Chondrocyte (in vitro differentiated cells): Measurements from ENCODE around the gene ILK. TPM values are rescaled to one million over a fixed set of nuclear protein-coding genes. Genes with fewer than 3 reads are reported as not detected.

Source experiments
- DNase-seq: peaks from one replicate; pipeline ENCODE4 v3.0.0; 2021; ENCODE audit warnings: mixed read lengths, low spot score
- H3K27ac Mint-ChIP-seq: one replicate; pipeline ENCODE4 v1.8.0; 2021; ENCODE audit warnings: mild to moderate bottlenecking, moderate library complexity, mixed read lengths; ENCODE audit not compliant: unreplicated experiment
- H3K27me3 Mint-ChIP-seq: 2 replicates; pipeline ENCODE4 v1.8.0; 2021; ENCODE audit warnings: low read depth, mixed read lengths
- H3K36me3 Mint-ChIP-seq: 2 replicates; pipeline ENCODE4 v1.8.0; 2021; ENCODE audit warnings: low read depth, mixed read lengths
- H3K4me1 Mint-ChIP-seq: 2 replicates; pipeline ENCODE4 v1.8.0; 2021; ENCODE audit warnings: low read depth, mild to moderate bottlenecking, mixed read lengths
- H3K4me3 Mint-ChIP-seq: one replicate; pipeline ENCODE4 v1.8.0; 2021; ENCODE audit warnings: mild to moderate bottlenecking, moderate library complexity, mixed read lengths; ENCODE audit not compliant: unreplicated experiment
- H3K9me3 Mint-ChIP-seq: 2 replicates; pipeline ENCODE4 v1.8.0; 2021; ENCODE audit warnings: low read depth, mixed read lengths
- total RNA-seq: library from RNA; stranded (reverse); gene quantifications from 3 replicates; pipeline ENCODE4 v1.2.1, GENCODE V29; 2021
- TF ChIP-seq, protein P1 (sequence below): fragments of 200-600 bp; sonication (generic); IDR thresholded peaks from 2 replicates; pipeline ENCODE4 v1.5.0; 2021; ENCODE audit warnings: antibody characterized with exemption, mild to moderate bottlenecking, moderate library complexity

ILK gene
- total RNA-seq, 1 donor from 2014 or later = 258 TPM

DNA sequence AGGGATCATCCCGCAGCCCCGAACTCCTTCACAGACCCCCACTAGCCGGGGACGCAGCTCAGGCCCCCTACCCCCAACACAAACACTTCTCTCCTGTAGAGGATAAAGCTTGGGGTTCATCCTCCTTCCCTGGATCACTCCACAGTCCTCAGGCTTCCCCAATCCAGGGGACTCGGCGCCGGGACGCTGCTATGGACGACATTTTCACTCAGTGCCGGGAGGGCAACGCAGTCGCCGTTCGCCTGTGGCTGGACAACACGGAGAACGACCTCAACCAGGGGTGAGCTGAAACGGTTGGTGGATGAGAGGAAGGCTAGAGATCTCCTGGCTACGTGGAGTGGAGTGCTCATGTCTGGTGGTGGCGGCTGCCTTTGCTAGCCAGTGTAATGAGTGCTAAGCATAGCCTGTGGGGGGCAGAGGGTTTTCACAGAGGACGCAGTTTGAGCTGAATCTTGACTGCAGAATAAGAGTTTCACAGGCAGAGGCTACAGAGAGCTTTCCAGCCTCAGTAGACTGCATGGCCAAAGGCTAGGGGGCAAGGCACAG is 580 bp downstream of the ILK start:
- no peaks in the 10 kb centered on the region for H3K4me1 Mint-ChIP-seq
- peaks cover 17% of the 10 kb centered on the region for H3K36me3 Mint-ChIP-seq
- DNase-seq = no peak
- no peaks in the 10 kb centered on the region for H3K27me3 Mint-ChIP-seq
- TF ChIP-seq, protein P1, sequence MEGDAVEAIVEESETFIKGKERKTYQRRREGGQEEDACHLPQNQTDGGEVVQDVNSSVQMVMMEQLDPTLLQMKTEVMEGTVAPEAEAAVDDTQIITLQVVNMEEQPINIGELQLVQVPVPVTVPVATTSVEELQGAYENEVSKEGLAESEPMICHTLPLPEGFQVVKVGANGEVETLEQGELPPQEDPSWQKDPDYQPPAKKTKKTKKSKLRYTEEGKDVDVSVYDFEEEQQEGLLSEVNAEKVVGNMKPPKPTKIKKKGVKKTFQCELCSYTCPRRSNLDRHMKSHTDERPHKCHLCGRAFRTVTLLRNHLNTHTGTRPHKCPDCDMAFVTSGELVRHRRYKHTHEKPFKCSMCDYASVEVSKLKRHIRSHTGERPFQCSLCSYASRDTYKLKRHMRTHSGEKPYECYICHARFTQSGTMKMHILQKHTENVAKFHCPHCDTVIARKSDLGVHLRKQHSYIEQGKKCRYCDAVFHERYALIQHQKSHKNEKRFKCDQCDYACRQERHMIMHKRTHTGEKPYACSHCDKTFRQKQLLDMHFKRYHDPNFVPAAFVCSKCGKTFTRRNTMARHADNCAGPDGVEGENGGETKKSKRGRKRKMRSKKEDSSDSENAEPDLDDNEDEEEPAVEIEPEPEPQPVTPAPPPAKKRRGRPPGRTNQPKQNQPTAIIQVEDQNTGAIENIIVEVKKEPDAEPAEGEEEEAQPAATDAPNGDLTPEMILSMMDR = peak; percentile 58
- H3K9me3 Mint-ChIP-seq = no peaks in the 10 kb centered on the region
- H3K4me3 Mint-ChIP-seq = no peak overlapping the region
- H3K27ac Mint-ChIP-seq = no peak overlapping the region

DNA sequence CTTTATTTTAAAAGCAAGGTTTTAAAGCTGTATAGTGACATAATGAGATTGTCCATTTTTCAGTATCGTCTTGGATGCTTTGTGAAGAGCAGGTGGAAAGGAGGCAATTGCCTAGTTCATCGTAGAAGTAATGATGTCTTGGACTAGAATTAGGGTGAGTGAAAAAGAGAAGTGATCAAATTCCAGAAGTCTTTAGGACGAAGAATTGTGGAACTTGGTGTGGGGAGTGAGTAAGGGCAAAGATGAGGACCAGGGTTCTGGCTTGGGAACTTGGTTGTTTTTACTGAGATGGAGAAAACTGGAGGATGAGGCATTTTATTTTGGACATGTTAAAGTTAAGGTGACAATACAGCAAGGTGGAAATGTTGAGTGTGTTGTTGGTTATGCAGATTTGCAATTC is 1.2 kb downstream of the ILK start:
- H3K36me3 Mint-ChIP-seq = peaks cover 18% of the 10 kb centered on the region
- no peak for DNase-seq
- no peaks in the 10 kb centered on the region for H3K9me3 Mint-ChIP-seq

DNA sequence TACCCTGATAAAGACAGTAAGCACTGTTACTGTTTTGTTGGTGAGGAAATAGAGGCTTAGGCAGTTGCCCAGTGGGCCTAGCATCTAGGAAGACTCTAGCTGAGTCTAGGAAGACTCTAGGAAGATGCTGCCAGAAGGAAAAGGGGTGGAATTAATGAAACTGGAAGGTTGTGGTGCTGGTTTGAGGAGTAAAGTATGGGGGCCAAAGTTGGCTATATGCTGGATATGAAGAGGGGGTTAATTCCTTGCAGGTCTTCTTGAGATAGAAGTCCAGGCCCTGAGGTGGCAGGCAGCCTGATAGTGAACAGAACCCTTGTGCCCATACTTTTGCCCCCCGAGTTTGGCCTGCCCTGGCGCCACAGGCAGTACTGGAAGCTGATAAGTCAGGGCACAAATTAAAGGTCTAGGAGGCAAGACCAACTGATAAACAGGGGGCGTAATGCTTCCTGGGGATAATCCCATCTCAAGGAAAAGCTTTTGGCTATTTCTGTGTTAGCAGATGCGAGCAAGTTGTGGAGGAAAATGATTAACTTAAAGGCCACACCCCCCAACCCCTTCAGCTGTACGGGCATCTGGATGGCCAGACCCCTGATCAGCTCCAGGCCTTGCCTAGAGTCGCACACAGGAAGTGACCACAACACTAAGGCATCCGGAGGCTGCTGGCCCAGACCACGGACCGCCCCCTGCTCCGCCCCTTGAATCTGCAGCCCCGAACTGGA is 3.1 kb downstream of the ILK start:
- TF ChIP-seq, protein P1 = peak; percentile 28
- peaks cover 27% of the 10 kb centered on the region for H3K36me3 Mint-ChIP-seq
- DNase-seq = no peak
- no peak overlapping the region for H3K27ac Mint-ChIP-seq
- no peaks in the 10 kb centered on the region for H3K27me3 Mint-ChIP-seq
- no peaks in the 10 kb centered on the region for H3K4me1 Mint-ChIP-seq
- H3K4me3 Mint-ChIP-seq = no peak overlapping the region
- no peaks in the 10 kb centered on the region for H3K9me3 Mint-ChIP-seq

More for the DNA sequence above, 1.2 kb downstream of the ILK start:
- TF ChIP-seq, protein P1 = no peak
- Mint-ChIP-seq H3K4me3 (no peak overlapping the region), H3K27me3 (no peaks in the 10 kb centered on the region), H3K27ac (no peak overlapping the region), H3K4me1 (no peaks in the 10 kb centered on the region)

DNA sequence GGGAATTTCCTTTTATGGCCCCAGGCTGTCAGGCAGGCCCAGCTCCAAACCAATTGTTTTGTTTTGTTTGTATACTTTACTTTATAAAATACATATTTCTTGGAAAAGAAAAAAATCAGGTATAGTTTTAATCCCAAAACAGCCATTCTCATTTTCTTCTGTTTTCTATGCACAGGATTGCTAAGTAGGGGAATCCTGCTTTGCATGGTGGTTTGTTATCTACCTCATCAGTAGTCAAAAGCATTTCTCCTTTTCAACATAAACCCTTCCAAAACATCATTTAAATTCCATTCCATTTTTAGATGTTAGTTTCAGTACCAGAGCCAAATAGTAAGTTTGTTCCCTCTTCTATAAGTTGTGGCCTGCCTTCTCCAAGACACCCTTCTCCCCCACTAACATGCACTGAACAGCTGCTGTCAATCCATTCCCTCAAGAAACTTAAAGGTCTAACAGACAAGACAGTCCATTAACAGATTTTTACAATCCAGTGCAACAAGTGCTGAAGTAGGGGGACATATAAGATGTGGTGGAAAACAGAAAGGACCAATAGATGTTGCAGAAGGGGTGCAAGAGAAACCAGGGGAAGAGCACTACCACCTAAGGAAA is 3.7 kb downstream of the ILK start:
- H3K27ac Mint-ChIP-seq = no peak overlapping the region
- H3K27me3 Mint-ChIP-seq = no peaks in the 10 kb centered on the region
- DNase-seq = no peak
- peaks cover 27% of the 10 kb centered on the region for H3K36me3 Mint-ChIP-seq
- H3K4me1 Mint-ChIP-seq = no peaks in the 10 kb centered on the region
- no peaks in the 10 kb centered on the region for H3K9me3 Mint-ChIP-seq
- TF ChIP-seq, protein P1 = no peak
- H3K4me3 Mint-ChIP-seq = no peak overlapping the region

DNA sequence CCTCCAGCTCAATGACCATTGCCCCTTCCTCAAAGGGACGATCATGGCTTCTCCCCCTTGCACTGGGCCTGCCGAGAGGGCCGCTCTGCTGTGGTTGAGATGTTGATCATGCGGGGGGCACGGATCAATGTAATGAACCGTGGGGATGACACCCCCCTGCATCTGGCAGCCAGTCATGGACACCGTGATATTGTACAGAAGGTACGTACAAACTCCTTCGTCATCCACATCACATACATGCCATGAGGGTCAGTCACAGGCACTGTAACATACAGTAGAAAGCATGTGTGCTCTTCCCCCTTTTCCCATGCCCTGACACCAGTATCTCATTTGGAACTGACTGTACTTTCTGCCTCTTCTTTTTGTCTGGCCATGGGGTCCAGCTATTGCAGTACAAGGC is 4.4 kb downstream of the ILK start:
- no peak for DNase-seq
- Mint-ChIP-seq H3K4me3 (no peak overlapping the region), H3K4me1 (no peaks in the 10 kb centered on the region)

More for the DNA sequence above, 4.4 kb downstream of the ILK start:
- Mint-ChIP-seq H3K9me3 (no peaks in the 10 kb centered on the region), H3K36me3 (peaks cover 27% of the 10 kb centered on the region), H3K27me3 (no peaks in the 10 kb centered on the region), H3K27ac (no peak overlapping the region)
- TF ChIP-seq, protein P1 = no peak
